Non-pigmented ciliary epithelial cell (primary cell): ENCODE results near the gene TANC1.

Experiments
- DNase-seq: peaks from one replicate; pipeline ENCODE4 v3.0.0-alpha.2; 2010; ENCODE audit warnings: low read depth

Gene TANC1

DNA sequence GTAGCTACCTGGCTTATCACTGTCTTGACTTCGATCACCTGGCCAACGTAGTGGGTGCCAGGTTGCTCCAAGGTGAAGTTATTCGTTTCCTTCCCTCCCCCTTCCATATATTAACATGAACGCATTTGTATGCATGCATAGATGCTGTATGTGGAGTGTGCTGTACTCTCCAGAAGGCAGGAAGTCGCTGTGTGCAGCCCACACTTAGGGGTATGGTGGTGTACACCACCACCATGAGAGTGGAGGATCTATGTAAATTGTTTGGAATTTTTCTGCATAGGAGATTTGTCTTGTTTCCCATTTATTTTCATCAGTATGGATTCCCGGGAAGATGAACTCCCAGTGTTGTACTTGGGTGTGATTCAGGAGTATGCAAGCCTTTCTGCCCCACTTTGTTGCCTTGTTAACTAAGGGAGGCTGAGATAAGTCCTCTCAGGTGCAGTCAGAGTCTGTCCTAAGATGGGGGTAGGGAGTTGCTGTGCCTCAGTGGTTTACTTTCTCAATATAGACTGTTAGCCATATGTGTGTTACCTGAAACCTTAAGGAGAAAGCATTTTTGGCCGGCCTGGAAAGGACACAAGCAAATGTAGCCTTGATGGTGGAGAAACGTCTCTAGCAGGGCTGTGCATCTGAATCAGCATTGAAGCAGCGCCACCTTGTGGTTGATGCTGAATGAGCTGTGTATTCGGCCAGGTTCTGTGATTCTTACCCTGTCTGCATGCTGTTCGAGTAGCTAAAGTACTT is 149.8 kb downstream of the TANC1 start:
- DNase-seq: peak; percentile 60

DNA sequence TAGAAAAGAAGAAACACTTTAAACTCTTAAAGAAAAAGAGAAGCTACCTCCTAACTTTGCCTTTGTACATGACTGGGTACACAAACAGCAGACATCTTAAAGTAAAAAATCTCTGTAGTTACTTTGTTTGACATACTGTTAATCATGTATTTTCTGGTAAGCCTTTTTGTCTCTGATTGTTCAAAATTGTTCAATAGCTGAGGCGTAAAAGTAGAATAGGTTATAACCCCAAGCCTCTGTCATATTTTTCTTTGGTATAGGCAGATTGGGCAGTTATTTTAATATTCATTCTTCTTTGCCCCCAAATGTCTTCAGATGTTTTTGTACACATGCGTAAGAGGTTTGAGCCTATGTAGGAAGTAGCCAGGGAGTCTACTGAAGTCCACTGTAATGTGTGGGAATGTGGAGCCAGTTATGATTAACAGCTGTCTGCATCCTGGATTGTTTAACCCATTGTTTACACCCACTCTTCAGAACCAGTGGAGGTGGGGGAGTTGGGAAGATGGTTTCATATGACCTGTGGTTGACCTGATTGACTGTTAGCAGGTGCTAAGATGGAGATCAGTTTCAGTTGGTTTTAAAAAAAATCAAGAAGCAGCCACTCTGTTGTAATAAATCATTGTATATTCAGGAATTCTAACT is 150.5 kb downstream of the TANC1 start:
- no peak for DNase-seq

DNA sequence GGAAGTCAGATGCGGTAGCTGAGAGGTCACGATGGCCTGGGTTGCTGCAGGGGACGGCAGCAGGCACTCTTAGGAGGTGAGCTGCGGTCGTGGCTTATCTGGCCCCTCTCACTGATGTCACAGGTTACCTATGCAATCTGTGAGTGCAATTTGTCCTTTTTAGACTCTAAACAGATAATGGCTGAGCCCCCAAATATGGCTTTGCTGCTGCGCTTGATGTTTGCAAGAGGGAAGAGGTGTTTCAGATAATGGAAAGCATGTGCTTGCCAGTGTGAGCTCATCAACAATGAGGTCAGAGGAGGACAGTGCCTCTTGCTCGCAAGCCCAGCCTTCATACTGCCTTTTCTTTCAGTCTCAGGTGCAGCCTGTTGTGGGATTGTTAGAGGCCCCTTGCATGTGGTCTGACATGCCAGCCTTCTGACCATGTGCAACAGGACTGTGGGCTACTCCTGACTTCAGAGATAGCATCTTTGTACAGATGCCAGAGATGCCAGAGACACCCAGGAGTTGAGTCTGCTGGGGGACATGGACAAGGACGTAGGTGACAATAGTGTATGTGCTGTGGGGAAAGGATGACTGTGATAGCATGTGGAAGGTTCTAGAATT is 151.3 kb downstream of the TANC1 start:
- DNase-seq: no peak

DNA sequence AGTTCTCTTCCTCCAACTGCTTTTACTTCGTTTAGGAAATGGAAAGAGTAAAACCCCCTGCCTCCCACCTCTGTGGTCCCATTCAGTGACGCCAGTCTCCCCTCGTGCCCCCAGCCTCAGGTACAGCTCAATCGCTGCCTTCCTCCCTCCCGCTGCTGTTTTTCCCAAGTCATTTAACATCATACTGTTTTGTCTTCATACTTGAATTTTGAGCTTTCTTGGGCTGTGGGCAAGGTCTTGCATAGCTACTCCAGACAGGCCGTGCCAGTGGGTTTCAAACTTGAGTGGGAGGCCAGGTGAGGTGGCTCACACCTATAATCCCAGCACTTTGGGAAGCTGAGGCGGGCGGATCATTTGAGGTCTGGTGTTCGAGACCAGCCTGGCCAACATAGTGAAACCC is 155.3 kb downstream of the TANC1 start:
- no peak for DNase-seq

DNA sequence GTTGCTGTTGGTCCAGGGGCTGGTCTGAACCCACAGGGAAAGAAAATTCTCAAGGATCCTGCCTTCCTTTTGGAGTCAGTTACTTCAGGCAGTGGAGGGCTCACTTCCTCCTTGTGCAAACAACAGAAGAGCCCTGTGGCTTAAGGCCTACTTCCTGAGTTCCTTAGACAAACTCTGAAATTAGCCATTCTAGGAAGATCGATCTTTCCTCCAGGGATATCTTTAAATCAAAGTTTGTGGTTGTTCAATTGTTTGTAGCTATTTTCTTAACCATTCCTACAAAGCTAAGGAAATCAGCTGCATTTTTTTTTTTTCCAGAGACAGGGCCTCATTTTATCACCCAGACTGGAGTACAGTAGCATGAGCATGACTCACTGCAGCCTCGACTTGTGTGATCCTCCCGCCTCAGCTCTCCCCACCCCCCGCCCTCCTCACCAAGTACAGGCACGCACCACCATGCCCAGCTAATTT is 156.0 kb downstream of the TANC1 start:
- DNase-seq: peak; percentile 78

DNA sequence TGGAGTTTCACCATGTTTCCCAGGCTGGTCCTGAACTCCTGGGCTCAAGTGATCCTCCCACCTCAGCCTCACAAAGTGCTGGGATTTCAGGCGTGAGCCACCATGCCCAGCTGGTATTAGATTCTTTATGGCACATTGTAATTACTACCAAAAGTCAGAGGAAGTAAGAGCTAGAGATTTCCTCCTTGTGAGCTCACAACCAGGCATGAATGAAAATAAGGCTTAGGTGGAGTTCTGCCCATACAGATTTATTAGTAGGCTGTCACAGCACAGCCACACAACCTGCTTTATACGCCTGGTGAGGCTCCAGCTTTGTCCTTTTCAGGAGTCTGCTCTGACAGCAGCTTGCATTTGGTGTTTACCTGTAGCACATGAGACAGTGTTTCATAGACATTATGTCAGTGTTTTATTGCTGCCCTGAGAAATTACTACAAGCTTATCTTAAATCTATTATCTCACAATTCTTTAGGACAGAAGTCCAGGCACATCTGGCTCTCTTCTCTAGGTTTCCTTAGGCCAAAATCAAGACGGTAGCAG is 156.6 kb downstream of the TANC1 start:
- no peak for DNase-seq

DNA sequence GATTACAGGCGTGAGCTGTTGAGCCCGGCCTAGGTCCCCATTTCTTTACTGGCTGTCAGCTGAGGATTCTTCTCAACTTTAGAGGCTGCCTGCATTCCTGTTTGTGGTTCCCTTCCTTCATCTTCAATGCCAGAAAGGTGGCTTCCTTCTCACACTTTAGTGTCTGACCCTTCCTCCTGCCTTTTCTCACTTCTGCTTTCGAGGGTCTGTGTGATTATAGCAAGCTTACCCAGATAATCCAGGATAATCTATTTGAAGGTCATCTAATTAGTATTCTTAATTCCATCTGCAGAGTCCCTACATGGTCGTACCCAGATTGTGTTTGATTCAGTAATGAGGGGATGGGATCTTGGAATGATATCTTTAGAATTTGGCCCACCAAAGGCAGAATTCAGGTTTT is 157.4 kb downstream of the TANC1 start:
- no peak for DNase-seq

DNA sequence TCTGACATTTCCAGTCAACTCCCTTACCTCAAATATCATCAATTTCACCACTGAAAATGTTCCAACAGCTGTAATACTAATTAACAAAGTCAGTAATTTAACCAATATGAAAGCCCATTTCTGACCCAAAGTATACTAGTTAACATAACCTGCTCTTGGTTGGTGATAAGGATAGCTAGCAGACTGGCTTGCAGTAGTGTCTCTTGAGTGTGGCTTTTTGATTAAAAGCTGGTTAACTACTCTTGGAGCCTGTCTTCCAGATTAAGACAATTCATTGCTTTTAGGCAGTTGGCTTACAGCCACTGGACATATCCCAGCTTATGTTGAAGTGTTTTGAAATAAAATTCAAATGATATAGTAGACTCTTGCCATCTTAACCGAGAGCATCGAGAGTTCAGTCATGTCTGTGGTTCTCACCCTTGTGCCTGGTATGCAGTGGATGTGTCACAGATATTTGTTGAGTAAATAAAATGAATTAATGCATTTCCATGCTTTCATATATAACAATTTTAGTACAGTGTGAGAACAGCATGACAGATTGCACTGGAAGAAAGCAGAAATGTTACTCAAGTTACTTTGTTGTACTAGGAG is 158.1 kb downstream of the TANC1 start:
- DNase-seq: peak; percentile 64

DNA sequence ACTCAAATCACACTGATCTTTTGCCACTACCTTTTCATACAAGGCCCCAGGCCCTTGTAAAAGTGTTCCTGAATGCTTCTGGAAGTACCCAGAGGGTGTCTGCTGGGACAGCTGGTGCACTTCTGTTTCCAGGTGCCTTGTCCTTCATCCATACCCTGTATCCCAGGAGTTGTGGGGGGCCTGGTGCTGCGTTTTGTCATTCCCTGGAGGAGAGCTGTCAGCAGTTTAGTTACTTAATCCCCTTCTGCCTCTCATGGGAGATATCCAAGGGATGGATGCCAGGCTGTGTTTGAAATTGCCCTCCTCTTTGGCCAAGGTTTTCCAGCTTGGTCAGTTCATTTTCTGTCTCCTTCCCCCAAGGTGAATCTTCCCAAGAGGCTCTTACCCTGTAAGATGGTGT is 159.8 kb downstream of the TANC1 start:
- no peak for DNase-seq

DNA sequence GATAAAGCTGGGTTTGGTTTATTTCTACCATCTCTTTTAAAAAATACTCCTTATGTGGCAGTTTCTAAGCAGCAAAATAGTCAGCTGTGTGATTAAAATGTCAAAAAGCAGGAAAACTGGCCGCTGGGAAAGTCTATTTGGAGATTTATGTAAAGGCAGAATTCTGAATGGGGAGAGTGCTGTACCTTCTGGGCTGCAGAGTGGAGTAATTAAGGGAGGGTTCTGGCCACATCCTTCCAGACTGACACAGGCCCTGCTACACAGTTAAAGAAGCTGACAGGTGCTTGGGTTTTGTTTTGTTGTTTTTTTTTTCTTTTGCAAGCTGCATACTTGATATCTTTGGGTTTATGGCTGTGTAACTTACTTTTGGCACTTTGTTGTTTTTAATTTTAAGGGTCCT is 160.8 kb downstream of the TANC1 start:
- no peak for DNase-seq

DNA sequence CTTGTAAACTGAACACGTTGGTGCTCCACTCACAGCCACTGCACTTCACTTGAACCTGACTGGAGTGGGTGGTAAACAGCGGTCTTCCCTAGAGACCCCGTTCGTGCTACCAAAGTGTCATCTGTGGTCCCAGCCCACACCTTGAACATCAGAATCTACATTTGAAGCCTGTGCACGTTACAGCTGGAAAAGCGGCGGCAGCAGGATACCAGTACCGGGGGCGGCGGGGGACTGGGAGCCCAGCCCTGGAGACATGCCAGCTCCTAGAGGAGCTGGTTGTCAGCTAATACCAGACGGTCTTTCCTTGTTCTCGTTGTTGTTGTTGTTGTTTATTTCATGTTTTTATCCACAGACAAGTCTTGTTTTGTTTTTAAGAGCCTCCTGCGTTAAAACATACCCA is 161.4 kb downstream of the TANC1 start:
- DNase-seq: no peak

DNA sequence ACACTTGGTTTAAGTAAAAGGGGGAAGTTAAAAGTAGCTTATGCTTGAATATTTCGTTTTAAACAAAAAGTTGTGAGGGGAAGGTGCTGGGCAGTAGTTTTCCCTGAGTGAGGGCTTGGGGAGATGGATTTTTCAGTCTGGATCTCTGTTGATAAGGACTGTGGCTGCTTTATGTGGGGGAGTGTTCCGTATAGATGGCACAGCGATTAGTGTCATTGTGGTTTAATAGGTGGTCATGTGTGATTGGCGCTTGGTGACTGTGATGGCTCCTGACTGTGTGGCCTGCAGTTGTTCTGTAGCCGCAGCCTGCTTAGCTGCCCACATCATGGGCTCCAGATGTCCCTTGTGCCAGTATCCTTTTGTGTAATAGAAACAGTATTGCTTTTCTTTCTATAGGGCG is 161.9 kb downstream of the TANC1 start:
- DNase-seq: no peak

DNA sequence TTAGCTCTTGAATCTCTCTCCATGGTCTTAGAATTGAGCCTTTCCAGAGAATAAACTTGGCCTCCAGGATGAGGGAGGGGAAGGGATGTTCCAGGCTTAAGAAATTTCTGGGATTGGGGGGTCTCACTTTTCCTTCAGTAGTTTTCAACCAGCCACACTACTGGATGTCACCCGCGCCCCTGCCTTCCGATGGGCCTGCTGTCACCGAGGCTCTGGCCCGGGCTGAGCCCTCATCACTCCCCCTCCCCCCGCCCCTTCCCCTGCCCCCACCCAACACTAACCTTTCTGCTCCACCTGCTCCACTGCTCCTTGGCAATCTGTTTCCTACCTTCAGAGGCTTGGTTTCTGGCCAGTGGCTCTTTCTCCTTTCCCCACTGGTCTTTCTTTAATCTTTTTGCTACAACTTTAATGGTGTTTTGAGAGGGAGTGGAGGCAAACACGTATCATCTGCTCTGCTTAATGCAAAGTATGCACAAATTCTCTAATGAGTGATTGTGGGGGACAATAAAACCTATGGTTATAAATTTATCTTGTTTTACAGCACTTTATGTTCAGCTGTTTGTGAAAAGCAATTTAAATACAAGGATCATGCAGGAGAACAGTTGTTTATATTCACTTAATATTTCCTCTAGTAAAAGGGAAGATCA is 162.9 kb downstream of the TANC1 start:
- no peak for DNase-seq

DNA sequence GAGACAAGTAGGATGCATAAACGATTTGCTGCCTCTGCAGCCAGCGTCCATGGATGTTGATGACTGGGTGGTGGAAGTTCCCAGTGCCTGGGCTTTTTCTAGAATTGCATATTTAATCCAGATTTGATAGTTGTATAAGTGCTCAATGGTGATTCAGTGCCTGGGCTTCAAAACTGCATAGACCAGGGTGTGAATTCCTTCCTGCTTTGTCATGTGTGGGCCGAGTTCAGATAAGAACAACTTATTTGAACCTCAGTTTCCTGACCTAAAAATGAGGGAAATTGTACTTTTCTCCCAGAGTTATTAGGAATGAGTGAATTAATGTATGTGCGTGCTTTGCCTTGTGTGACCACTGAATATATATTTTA is 163.5 kb downstream of the TANC1 start:
- DNase-seq: peak; percentile 95

DNA sequence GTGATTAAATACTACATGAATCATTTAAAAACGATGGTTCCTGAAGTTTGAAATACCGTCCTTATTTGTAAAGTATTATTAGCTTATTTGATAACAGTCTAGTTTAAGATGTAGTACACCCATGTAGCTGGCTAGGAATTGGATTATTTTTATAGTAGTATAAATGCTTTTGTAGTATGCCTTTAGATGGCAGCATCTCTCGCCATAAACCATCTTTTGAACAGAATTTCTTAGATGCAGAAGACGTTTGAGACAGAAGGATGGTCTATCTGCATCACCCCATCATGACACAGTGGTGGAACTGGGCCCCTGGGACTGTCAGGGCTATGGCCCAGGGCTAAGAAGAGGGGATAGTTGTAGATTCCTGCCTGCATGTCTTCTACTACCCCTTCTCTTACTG is 165.4 kb downstream of the TANC1 start:
- DNase-seq: no peak

DNA sequence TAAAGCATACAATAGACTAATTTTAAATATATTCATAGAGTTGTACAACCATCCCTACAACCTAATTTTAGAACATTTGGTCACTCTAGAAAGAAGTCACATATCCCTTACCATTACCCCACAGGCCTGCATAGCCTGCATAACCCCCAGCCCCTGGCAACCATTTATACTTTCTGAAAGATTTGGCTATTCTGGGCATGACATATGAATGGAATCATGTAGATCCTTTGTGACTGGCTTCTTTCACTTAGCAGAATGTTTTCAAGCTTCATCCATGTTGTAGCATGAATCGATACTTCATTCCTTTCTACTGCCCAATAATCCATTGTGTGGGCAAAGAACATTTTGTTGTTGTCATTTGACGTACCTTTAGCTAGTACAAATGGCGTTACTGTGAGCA is 166.5 kb downstream of the TANC1 start:
- DNase-seq: no peak

DNA sequence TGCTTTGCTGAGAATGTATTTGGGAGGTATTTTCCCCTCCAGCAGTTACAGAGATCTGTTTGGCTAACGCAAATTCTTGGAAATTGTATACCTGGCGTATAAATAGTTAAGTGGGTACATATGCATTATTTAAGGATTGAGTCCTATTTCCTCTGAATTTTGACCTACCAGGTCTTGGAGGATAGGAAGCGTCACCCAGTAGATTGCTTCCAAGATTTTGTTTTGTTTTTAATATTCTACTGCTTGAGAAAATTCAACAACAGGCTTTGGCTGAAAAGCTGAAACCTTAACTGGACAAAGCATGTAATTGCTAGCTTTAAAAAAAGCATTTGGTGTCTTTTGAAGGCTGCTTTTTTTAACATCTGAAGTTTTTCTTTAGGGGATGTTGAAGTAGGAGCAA is 168.0 kb downstream of the TANC1 start:
- no peak for DNase-seq

DNA sequence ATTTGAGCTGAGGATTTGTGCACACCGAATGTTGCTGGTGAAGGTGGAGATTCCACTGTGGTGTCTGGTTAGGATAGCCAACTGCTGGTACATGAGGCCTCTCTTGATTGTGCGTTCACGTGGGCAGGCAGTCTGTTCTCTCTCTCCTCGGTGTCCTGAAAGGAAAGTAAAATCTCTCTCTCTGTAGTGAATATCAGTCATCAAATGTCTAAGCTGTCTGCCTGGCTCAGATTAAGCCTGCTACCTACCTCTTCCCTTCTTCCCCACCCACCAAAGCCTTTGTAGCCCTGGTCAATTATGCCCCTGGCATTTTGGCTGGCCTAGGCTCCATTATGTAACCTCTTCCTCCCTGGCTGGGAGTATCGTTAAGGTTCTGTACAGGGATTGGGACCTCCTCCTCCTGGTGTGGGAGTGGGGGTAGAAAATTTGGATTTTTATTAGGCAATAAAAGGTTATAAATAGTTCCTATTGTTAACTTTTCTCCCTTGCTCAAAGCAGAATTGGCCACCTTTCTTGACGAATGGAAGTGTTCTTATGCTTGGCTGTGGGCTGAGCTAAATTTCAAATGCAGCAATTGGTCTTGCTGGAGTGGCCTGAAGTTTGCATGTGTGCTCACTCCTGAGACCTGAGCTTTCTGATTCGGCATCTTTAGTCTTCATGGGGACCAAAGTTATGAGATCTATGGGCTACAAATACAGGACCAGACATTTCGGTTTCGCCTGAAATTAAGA is 169.2 kb downstream of the TANC1 start:
- no peak for DNase-seq

DNA sequence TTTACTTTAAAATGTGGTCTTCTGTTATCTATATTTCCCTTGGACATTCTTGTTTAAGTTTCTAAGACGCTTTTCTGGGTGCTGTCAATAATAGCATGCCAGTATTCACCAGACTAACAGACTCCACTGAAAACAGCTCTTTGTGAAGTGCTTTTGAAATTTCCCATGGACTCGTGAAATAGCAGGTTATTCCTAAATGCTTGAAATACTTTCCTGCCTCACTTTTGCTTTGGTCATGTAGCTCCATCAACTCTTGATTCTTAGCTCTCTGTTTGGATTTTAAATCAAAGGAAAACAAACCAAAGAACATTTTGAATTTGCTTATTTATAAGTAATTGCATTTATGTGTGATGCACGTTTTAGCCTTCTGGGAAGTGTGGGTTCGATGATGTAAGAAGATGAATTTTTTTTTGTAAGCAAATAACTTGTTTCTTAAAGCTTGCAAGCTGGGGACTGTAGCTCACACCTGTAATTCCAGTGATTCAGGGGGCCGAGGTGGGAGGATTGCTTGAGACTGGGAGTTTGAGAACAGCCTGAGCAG is 170.3 kb downstream of the TANC1 start:
- no peak for DNase-seq

DNA sequence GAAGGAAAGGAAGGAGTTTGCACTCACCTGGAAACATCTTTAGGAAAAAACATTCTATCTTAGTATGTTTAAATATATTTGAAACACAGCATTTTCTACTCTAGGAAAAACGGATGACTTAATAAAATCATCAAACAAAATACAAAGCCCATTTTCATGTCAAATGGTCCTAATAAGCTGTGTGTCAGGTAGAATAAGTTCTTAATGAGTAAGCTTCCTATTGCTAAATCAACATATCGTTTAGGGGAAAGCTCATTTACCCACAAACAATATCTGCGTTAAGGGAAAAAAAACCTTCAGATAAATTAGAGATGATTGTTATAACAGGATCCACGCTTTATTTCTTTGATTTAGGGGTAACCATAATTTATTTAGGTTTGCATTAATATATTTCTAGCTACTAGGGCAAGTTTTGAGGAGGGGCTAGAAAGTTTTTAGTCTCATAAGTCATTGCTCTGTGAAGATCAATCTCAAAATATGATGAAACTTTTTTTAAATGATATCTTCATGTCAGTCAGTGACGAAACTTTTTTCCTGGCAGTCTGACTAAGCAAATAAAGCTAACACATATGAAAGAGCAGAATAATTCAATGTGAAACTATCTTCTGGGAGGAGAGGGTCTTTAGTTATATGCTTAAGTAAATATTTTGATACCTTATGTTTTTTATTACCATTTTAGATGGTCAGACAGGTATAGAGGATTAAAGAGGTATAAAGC is 170.9 kb downstream of the TANC1 start:
- no peak for DNase-seq
